H9 (cell line): ENCODE data around the gene E2F4. TPM values are rescaled to one million over a fixed set of nuclear protein-coding genes. Genes with fewer than 3 reads are reported as not detected.

Source experiments
- DNase-seq: peaks from one replicate; pipeline ENCODE4 v3.0.0-alpha.2; 2017
- H2AFZ ChIP-seq: one replicate; pipeline ENCODE4 v1.6.1; 2013; ENCODE audit warnings: mild to moderate bottlenecking, low read length, control low read depth, moderate library complexity
- H2AK5ac ChIP-seq: 2 replicates; pipeline ENCODE4 v1.6.1; 2013; ENCODE audit warnings: low read length, control low read depth, mixed read lengths; ENCODE audit not compliant: insufficient read length
- H2BK120ac ChIP-seq: one replicate; pipeline ENCODE4 v1.6.1; 2013; ENCODE audit warnings: low read depth, mild to moderate bottlenecking, low read length, control low read depth, inconsistent platforms; ENCODE audit not compliant: poor library complexity, severe bottlenecking
- H2BK12ac ChIP-seq: 2 replicates; pipeline ENCODE4 v1.6.1; 2013; ENCODE audit warnings: low read length, control low read depth, mixed read lengths, low read depth; ENCODE audit not compliant: insufficient read length
- H2BK15ac ChIP-seq: 2 replicates; pipeline ENCODE4 v1.6.1; 2013; ENCODE audit warnings: low read depth, low read length, control low read depth
- H2BK20ac ChIP-seq: one replicate; pipeline ENCODE4 v1.6.1; 2013; ENCODE audit warnings: low read depth, mild to moderate bottlenecking, low read length, control low read depth, inconsistent platforms; ENCODE audit not compliant: poor library complexity, severe bottlenecking
- H2BK5ac ChIP-seq: 2 replicates; pipeline ENCODE4 v1.6.1; 2013; ENCODE audit warnings: low read length, control low read depth, mixed read lengths; ENCODE audit not compliant: insufficient read length
- H3K14ac ChIP-seq: 2 replicates; pipeline ENCODE4 v1.6.1; 2013; ENCODE audit warnings: low read length, control low read depth; ENCODE audit not compliant: insufficient read depth
- H3K18ac ChIP-seq: 2 replicates; pipeline ENCODE4 v1.6.1; 2013; ENCODE audit warnings: low read depth, mild to moderate bottlenecking, mixed read lengths, low read length, control low read depth; ENCODE audit not compliant: insufficient read length
- H3K23ac ChIP-seq: 2 replicates; pipeline ENCODE4 v1.6.1; 2013; ENCODE audit warnings: low read length, control low read depth, mixed read lengths, low read depth; ENCODE audit not compliant: insufficient read length
- H3K23me2 ChIP-seq: 2 replicates; pipeline ENCODE4 v1.6.1; 2013; ENCODE audit warnings: low read depth, mild to moderate bottlenecking, mixed read lengths, low read length, control low read depth; ENCODE audit not compliant: insufficient read length, poor library complexity, severe bottlenecking
- H3K27ac ChIP-seq: 2 replicates; pipeline ENCODE4 v1.5.1; 2013; ENCODE audit warnings: low read length, control low read depth, mixed read lengths, low read depth; ENCODE audit not compliant: insufficient read length
- H3K27me3 ChIP-seq: 2 replicates; pipeline ENCODE4 v1.6.1; 2013; ENCODE audit warnings: low read length, control low read depth, inconsistent platforms; ENCODE audit not compliant: insufficient read depth
- H3K4ac ChIP-seq: 2 replicates; pipeline ENCODE4 v1.6.1; 2013; ENCODE audit warnings: low read depth, mild to moderate bottlenecking, control low read depth, inconsistent platforms, low read length, moderate library complexity
- H3K4me1 ChIP-seq: 2 replicates; pipeline ENCODE4 v1.6.1; 2013; ENCODE audit warnings: low read length, control low read depth, inconsistent platforms; ENCODE audit not compliant: insufficient read depth
- H3K4me2 ChIP-seq: 2 replicates; pipeline ENCODE4 v1.6.1; 2013; ENCODE audit warnings: low read length, control low read depth, mixed read lengths; ENCODE audit not compliant: insufficient read length, insufficient read depth
- H3K56ac ChIP-seq: 2 replicates; pipeline ENCODE4 v1.6.1; 2013; ENCODE audit warnings: low read depth, mild to moderate bottlenecking, mixed read lengths, low read length, control low read depth; ENCODE audit not compliant: insufficient read length
- H3K79me1 ChIP-seq: 2 replicates; pipeline ENCODE4 v1.6.1; 2013; ENCODE audit warnings: low read depth, mild to moderate bottlenecking, moderate library complexity, low read length, control low read depth, inconsistent platforms; ENCODE audit not compliant: insufficient read depth, poor library complexity, severe bottlenecking
- H3K79me2 ChIP-seq: 2 replicates; pipeline ENCODE4 v1.6.1; 2013; ENCODE audit warnings: low read length, control low read depth, inconsistent platforms; ENCODE audit not compliant: insufficient read depth
- H3K9ac ChIP-seq: 2 replicates; pipeline ENCODE4 v1.6.1; 2013; ENCODE audit warnings: low read length, control low read depth, mixed read lengths; ENCODE audit not compliant: insufficient read length; ENCODE audit errors: extremely low read depth
- H3K9me3 ChIP-seq: one replicate; pipeline ENCODE4 v1.6.1; 2013; ENCODE audit warnings: low read depth, low read length, inconsistent platforms; ENCODE audit not compliant: control insufficient read depth
- H3T11ph ChIP-seq: one replicate; pipeline ENCODE4 v1.6.1; 2013; ENCODE audit warnings: mild to moderate bottlenecking, low read length, control low read depth, inconsistent platforms
- H4K20me1 ChIP-seq: one replicate; pipeline ENCODE4 v1.6.1; 2013; ENCODE audit not compliant: control insufficient read depth, insufficient read length, insufficient read depth
- H4K5ac ChIP-seq: 2 replicates; pipeline ENCODE4 v1.6.1; 2013; ENCODE audit warnings: low read depth, mild to moderate bottlenecking, mixed read lengths, low read length, control low read depth; ENCODE audit not compliant: insufficient read length
- H4K8ac ChIP-seq: replicated peaks from 2 replicates; pipeline ENCODE4 v1.6.1; 2013; ENCODE audit warnings: low read length, control low read depth, mixed read lengths, low read depth; ENCODE audit not compliant: insufficient read length
- H4K91ac ChIP-seq: 2 replicates; pipeline ENCODE4 v1.6.1; 2013; ENCODE audit warnings: low read depth, mild to moderate bottlenecking, moderate library complexity, mixed read lengths, low read length, control low read depth; ENCODE audit not compliant: insufficient read length
- H3K27ac Mint-ChIP-seq, 3 experiments: 2 replicates in 2 of 3; 3 replicates in 1 of 3; pipeline ENCODE4 v1.8.0; 2020 to 2021; ENCODE audit warnings: mixed read lengths in 3 of 3, mild to moderate bottlenecking in 1 of 3, moderate library complexity in 1 of 3
- H3K27me3 Mint-ChIP-seq: 2 replicates; pipeline ENCODE4 v1.8.0; 2021; ENCODE audit warnings: low read depth, mild to moderate bottlenecking, moderate library complexity, mixed read lengths
- H3K36me3 Mint-ChIP-seq, 3 experiments: 2 replicates in 2 of 3; 3 replicates in 1 of 3; pipeline ENCODE4 v1.8.0; 2020 to 2021; ENCODE audit warnings: low read depth in 3 of 3, mixed read lengths in 3 of 3; ENCODE audit not compliant: insufficient read depth in 1 of 3
- H3K4me1 Mint-ChIP-seq, 2 experiments: 2 replicates each; pipeline ENCODE4 v1.8.0; 2020; ENCODE audit warnings: mixed read lengths in 2 of 2
- H3K4me3 Mint-ChIP-seq, 2 experiments: 2 replicates in 1 of 2; 3 replicates in 1 of 2; pipeline ENCODE4 v1.8.0; 2020 to 2021; ENCODE audit warnings: mild to moderate bottlenecking in 2 of 2, mixed read lengths in 2 of 2, moderate library complexity in 1 of 2
- H3K9me3 Mint-ChIP-seq, 2 experiments: 2 replicates in 1 of 2; 3 replicates in 1 of 2; pipeline ENCODE4 v1.8.0; 2020; ENCODE audit warnings: mild to moderate bottlenecking in 2 of 2, mixed read lengths in 2 of 2, moderate library complexity in 1 of 2
- CTCF ChIP-seq: fragments of 200-600 bp; sonication (generic); conservative IDR thresholded peaks from 3 replicates; pipeline ENCODE4 v1.8.0; 2021; ENCODE audit warnings: antibody characterized with exemption, mild to moderate bottlenecking
- WGBS: extraction: QIAGEN DNeasy Blood & Tissue Kit; methylation state at CpG from one replicate; pipeline ENCODE4 v1.1.7; 2013; ENCODE audit warnings: missing lambda C conversion rate, low lambda C conversion rate, mixed read lengths; ENCODE audit not compliant: insufficient read length; ENCODE audit errors: extremely low coverage; 5-methylcytosine and 5-hydroxymethylcytosine counted together
- total RNA-seq: library from RNA; stranded (reverse); gene quantifications from 2 replicates; pipeline ENCODE4 v1.2.1, GENCODE V29; 2021

Gene E2F4
- total RNA-seq, 1 experiment from 2014 or later: 116 TPM

- Mint-ChIP-seq H3K9me3 (peaks cover 2 to 3% of the 10 kb centered on the region in 2 experiments; a peak in 2 of 5 replicates), H3K27ac (no peak overlapping the region), H3K27me3 (peaks cover 99% of the 10 kb centered on the region), H3K4me1 (peaks cover 9 to 42% of the 10 kb centered on the region in 2 experiments), H3K36me3 (no peaks in the 10 kb centered on the region; a peak in 1 of 7 replicates), H3K4me3 (peak overlapping the region in 1 of 2 experiments; percentile 68; a peak in 3 of 5 replicates)
- Histone ChIP-seq H4K20me1 (no peaks in the 10 kb centered on the region), H3K56ac (no peak overlapping the region), H3K27me3 (peaks cover 95% of the 10 kb centered on the region), H4K91ac (no peak overlapping the region), H2BK20ac (no peak overlapping the region), H2AK5ac (no peak overlapping the region), H3K4ac (no peak overlapping the region), H4K5ac (no peak overlapping the region), H2BK120ac (no peak overlapping the region), H3K4me2 (peak overlapping the region; percentile 20), H3K23ac (no peak overlapping the region), H3K79me2 (no peaks in the 10 kb centered on the region), H3K27ac (no peak overlapping the region), H3K14ac (no peak overlapping the region), H3T11ph (no peak overlapping the region), H3K79me1 (no peaks in the 10 kb centered on the region), H3K9me3 (no peaks in the 10 kb centered on the region), H3K18ac (no peak overlapping the region), H2BK15ac (no peak overlapping the region), H2AFZ (no peak overlapping the region), H3K9ac (no peak overlapping the region), H2BK12ac (no peak overlapping the region), H3K4me1 (no peaks in the 10 kb centered on the region), H3K23me2 (peaks cover 14% of the 10 kb centered on the region), H2BK5ac (no peak overlapping the region), H4K8ac (no peak overlapping the region)
- whole genome bisulfite sequencing: no CpG with 5 or more reads among the region's 44 CpGs
- TF ChIP-seq CTCF: no peak
- no peak for DNase-seq
Observed at GRCh38 chr16:67162506-67163163, 29.3 kb upstream of the E2F4 start.
